Islet of Langerhans (tissue), 1 donor: ENCODE measurements around the gene FKBP6.
"Not testable (repeated sequence)": the region's sequence is repeated elsewhere in the genome, so short reads cannot be mapped to it uniquely, and the experiment has no call there.

Source experiments
- FAIRE-seq: peaks from one replicate; lab custom pipeline; 2011; peaks lifted over from hg19 to GRCh38; lab: Jason Lieb, UNC

Gene FKBP6

DNA sequence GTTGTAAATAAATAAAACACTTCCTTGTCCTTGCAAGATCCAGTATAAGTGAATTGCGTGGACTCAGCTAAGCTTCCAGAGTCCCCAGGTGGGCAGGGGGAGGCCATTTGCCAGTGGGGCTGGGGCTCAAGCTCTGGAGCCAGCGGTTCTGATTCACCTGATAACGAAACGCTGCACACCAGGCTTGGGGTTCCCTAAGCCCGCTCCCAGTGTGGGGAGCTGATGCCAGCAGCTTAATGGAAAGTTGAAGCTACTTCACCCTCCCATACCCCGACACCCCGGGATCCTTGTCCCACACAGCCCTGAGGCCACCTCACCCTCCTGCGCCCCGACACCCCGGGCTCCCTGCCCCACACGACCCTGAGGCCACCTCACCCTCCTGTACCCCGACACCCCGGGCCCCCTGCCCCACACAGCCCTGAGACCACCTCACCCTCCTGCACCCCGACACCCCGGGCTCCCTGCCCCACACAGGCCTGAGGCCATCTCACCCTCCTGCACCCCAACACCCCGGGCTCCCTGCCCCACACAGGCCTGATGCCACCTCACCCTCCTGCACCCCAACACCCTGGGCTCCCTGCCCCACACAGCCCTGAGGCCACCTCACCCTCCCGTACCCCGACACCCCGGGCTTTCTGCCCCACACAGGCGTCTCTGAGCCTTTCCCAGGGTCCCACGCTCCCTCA lies 30.8 kb downstream of the FKBP6 start:
- FAIRE-seq: no peak

DNA sequence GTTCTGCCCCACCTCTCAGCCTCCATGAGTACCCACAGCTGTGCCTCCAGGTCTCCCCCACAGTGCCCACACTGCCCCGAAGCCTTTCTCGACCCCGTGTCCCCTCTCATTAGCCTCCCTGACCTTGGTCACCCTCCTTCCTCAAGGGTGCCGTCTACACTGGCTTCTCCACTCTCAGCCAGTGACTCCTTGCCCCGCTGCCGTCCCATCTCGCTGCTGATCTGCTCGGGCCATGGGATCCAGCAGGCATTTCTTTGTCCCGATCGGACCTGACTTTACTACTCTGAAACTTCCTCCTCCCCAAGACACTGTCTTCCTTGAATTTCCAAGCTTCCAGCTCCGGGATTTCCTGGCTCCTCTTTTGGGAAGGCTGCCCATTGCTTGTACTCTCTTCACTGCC lies 31.3 kb downstream of the FKBP6 start:
- FAIRE-seq: no peak

DNA sequence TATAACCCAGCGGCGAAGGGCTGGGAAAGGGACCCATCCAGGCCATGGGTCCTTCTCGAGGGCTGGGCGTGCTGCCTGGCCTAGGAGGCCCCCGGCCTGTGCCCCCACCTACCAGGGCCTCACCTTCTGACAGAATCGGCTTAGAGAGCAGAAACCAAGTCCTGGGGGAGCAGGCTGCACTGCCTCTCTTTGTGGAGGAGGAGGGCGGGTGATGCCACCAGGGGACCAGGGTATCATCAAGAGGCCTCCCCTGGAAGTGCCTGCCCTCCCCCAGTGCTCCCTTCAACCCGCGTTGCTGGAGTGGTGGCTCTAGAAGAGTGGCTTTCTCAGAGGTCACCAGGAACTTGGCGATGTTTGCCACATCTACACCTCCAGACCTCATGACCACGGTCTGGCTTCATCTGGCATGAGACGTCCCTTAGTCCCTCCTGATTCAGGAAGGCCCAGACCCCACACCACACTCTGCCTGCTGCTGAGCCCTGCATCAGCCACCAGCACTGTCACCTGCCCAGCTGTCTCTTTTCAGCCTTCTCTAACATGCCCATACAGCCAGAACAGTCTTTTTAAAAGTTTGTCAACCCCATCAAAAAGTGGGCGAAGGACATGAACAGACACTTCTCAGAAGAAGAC lies 31.9 kb downstream of the FKBP6 start:
- FAIRE-seq: no peak

DNA sequence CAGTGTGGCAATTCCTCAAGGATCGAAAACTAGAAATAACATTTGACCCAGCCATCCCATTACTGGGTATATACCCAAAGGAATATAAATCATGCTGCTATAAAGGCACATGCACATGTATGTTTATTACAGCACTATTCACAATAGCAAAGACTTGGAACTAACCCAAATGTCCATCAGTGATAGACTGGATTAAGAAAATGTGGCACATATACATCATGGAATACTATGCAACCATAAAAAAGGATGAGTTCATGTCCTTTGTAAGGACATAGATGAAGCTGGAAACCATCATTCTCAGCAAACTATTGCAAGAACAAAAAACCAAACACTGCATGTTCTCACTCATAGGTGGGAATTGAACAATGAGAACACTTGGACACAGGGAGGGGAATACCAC lies 32.6 kb downstream of the FKBP6 start:
- not testable (repeated sequence) for FAIRE-seq

GRCh38 chr7:73363225-73364005 lies 35.5 kb downstream of the FKBP6 start:
- no peak for FAIRE-seq

- FAIRE-seq: no peak
Observed at GRCh38 chr7:73364006-73364728, 36.2 kb downstream of the FKBP6 start.

DNA sequence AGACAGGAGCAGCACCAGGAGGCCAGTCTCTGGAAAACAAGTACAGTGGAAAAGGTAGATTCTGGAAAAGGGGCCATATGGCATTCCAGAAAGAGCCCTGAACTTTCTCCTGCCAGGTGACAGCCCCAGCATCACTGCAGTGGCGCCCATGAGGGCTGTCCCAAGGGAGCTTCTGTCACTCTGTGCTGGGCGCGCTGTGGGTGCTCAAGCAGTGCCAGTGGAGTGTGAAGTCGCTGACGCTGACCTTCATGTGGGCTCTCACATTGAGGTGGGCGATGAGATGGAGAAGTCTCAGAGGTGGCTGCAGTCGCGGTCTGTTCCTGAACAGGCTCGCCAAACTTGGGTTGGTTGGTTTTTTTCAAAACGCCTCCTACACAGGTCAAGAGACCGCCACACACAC lies 38.2 kb downstream of the FKBP6 start:
- FAIRE-seq: no peak

DNA sequence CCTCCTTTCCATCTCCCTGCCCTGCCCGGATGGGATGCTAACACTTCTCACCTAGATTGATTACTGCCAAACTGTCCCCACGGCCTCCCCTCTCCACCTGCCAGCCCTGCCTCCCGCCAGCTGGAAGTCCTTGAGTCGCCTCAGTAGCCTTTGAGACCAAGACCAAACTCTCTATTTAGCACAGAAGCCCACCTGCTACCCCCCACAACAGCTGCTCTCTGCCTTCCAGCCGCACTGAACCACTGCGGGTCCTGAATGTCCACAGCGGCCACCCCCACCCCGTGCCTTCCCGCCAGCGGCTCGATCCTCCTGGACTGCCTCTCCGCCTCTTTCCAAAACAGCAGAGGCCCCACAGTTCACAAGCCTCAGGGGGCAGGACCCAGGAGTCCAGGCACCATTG lies 39.0 kb downstream of the FKBP6 start:
- no peak for FAIRE-seq

DNA sequence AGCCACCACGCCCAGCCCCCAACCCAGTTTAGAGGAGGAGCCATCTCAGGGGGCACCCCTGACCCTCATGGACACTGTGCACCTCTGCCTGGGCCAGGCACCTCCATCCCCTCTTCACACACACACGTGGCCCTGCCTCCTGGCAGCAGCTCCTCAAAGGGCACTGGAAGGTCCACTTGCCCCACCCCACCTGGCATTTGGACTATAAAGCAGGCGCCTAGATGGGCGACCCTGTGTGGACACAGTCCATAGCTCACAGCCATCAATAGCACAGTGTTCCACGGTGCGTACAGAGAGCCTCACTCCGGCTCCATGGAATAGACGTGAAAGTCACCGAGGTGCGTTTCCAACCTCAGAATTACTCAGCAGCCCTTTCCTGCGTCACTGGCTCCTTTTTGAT lies 41.0 kb downstream of the FKBP6 start:
- FAIRE-seq: no peak

DNA sequence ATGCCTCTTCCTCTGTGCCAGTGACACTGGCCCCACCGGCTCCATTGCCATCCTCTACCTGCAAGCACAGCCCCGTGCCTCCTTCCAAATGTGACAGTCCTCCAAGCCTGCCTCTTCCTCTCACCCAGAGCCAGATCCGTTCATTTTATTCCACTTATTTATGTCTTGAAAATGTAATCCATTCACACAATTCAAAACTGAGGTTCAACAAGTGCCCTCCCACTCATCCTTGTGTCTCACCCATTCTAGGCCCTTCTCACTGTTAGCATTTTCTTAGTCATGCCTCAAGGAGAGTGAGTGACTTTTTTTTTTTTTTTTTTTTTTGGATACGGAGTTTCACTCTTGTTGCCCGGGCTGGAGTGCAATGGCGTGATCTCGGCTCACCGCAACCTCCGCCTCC lies 41.7 kb downstream of the FKBP6 start:
- no peak for FAIRE-seq

DNA sequence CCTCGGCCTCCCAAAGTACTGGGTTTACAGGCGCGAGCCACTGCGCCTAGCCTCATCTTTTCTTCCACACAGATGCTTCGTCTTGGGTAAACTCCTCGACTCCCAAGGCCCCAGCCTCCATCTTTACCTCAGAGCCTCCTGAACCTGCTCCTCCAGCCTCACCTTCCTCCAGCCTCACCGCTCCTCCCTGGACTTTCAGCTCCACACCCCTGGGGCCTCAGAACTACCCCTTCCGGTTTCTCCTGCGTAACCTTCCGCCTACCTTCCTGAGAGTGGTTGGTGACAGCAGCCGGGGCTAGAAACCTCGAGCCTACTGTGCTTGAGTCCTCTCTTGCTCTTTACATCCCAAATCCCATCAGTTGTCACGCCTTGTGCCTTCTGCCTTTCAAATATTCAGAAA lies 45.8 kb downstream of the FKBP6 start:
- no peak for FAIRE-seq

GRCh38 chr7:73376262-73376661 lies 48.3 kb downstream of the FKBP6 start:
- FAIRE-seq: not testable (repeated sequence)

DNA sequence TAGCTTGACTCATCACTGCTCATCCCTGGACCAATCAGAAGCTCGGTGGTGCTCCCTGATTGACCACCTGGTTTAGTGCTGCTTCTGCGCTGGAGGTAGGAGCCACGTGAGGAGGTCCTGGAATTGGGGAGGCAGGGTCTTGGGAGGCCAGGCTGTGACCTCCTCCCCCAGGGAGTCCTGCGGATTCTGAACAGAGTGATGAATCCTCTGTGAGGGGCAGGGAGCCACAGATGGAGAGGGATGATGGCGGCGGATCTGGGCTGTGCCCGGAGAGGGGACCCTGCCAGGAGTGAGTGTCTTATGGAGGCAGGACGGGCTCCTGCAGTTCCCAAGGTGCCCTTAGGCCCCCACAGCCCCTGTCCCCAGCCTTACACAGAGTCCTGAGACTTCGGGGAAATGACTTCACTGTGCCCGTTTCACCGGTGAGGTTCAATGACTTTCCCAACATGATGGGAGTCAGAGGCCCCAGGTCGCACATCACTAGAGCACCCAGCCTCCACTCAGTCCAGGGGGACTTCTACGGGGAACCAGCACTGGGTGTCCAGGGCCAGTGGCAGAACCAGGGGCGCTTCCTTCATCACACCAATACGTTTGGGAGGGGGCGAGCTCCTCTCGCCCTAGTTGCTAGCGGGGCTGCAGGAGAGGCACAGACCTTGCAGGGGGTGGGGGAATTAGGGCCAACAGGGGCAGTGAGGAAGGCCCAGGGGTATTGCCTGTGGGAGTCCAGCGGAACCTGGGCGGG lies 48.9 kb downstream of the FKBP6 start:
- FAIRE-seq: no peak

DNA sequence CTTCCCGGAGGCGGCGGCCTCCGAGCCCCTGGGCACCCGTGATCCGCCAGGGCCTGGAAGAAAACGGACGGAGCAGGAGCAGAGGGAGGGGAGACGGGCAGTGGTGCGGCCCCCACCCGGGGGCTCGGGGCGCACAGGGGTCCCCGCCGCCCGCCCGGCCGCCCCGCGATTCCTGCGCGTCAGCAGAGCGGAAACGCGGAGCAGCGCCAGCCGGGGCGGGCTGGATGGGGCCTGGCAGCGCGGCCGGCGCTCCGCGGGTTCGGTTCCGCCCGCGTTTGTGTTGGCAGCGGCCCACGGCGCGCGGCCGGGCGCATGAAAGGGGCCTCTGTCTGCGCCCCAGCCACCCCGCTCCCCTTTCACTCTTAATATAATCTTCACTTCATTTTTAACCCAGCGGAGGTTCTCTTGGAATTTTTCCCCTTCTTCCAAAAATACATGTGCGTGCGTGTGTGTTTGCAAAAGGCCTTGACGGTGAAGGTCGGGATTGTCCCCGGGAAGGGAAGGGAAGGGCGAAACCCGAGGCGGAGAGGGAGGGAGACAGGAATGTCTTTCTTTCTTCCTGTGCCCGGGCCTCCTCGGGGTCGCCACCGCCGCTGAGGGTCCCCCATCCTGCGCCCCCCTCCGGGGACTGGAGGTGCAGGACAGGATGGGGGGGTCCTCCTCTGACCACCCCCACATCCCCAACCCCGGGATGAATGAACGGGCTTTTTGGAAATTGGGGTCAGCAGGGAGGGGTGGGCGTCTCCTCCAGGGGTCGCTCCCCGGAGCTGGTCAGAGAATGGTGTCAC lies 49.6 kb downstream of the FKBP6 start:
- FAIRE-seq: not testable (repeated sequence)

DNA sequence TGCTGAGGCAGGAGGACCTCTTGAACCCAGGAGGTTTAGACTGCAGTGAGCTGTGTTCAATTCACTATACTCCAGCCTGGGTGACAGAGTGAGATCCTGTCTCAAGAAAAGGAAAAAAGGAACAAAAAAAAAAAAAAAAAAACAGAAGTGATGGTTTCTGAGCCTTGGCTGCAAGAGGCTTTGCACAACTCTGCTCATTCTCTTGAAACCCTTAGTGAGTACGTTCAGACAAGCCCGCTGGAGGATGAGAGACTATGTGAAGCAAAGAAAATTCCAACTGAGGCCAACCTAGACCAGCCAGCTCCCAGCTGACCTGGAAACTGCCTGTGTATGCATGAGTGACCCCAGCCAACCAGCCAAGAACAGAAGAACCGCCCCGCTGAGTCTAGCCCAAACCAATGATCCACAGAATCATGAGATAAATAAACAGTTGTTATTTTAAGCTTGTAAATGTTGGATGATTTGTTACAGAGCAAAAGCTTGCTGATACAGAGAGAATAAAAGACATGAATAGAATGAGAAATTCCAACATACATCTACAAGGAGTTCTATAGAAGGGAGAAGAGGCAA lies 55.1 kb downstream of the FKBP6 start:
- FAIRE-seq: no peak

DNA sequence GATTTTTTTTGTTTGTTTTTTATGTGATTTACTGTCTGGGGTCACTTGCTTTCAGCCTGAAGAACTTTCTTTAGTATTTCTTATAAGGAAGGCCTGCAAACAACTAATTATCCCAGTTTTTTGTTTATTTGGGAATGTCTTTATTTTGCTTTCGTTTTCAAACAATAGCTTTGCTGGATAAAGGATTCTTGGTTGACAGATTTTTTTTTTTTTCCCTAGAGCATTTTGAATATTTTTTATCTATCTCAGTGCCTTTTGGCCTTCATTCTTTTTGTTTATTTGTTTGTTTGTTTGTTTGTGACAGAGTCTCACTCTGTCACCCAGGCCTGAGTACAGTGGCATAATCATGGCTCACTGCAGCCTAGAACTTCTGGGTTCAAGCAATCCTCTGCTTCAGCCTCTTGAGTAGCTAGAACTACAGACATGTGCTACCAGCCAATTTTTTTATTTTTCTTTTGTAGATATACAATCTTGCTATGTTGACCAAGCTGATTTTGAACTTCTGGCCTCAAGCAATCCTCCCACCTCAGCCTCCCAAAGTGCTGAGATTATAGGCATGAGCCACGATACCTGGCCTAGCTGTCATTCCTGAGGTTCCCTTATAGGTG lies 59.4 kb downstream of the FKBP6 start:
- no peak for FAIRE-seq

DNA sequence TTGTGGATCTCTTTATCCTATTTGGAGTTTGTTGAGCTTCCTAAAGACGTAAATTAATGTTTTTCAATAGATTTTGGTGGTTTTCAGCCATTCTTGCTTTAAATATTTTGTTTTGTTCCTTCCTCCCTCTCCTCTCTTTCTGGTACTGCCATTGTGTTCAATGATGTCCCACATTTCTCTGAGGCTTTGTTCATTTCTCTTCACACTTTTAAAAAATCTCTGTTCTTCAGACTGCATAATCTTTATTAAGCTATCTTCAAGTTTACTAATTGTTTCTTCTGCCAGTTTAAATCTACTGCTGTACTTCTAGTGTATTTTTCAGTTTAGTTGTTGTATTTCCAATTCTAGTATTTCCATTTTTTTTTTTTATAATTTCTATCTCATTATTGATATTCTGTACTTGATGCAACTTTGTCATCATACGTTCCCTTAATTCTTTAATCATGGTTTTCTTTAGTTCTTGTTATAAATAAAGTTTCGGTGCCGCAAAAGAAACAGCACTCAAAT lies 60.0 kb downstream of the FKBP6 start:
- FAIRE-seq: no peak

DNA sequence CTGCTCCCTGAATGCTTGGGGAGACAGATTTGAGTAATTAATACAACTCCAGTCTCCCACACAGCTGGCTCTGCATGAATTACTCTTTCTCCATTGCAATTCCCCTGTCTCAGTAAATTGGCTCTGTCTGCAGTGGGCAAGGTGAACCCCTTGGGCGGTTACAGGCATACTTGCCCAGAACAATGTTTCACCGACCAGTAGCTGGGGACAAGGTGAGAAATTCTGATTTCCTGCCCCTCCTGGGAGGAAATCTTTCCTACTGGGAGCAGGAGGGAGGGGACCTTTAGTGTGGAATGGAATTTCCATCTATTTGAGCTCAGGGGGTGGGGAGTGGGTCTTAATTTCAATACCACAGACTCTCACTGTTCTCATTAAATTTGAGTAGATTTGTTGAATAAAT lies 63.4 kb downstream of the FKBP6 start:
- FAIRE-seq: no peak

DNA sequence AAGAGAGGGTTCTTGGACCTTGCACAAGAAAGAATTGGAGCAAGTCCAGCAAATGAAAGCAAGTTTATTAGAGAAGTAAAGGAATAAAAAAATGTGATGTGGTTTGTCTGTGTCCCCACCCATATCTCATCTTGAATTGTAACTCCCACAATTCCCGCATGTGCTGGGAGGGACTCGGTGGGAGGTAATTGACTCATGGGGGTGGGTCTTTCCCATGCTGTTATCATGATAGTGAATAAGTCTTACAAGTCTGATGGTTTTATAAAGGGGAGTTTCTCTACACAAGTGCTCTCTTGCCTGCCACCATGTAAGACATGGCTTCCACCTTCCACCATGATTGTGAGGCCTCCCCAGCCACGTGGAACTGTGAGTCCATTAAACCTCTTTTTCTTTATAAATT lies 66.5 kb downstream of the FKBP6 start:
- FAIRE-seq: no peak
